ENCODE measurements around the gene PDIK1L. TPM values are rescaled to one million over a fixed set of nuclear protein-coding genes. Genes with fewer than 3 reads are reported as not detected.

PDIK1L gene
- polyA plus RNA-seq, 2 donors: 2.6 to 3.7 TPM

- 67 to 77% methylated on average over 3 of the region's 3 CpGs for WGBS, 2 donors
- Histone ChIP-seq H3K27me3 (ENCODE audit: control insufficient read depth in 1 of 2, insufficient read depth in 2 of 2, low read length in 2 of 2) (no peaks in the 10 kb centered on the region), H3K4me1 (ENCODE audit: control insufficient read depth in 2 of 2, insufficient read depth in 2 of 2, low read length in 1 of 2) (no peaks in the 10 kb centered on the region), H3K27ac (ENCODE audit: low read depth in 2 of 2, low read length in 1 of 2) (no peak overlapping the region), H3K9me3 (ENCODE audit: control insufficient read depth in 2 of 2, insufficient read depth in 1 of 2, low read depth in 1 of 2, low read length in 1 of 2) (no peaks in the 10 kb centered on the region), H3K4me3 (ENCODE audit: low read depth in 1 of 2, low read length in 2 of 2) (no peak overlapping the region), H3K36me3 (ENCODE audit: control insufficient read depth in 2 of 2, insufficient read depth in 2 of 2, low read length in 1 of 2) (no peaks in the 10 kb centered on the region)
Observed at GRCh38 chr1:26075421-26076144, 36.0 kb upstream of the PDIK1L start.

DNA sequence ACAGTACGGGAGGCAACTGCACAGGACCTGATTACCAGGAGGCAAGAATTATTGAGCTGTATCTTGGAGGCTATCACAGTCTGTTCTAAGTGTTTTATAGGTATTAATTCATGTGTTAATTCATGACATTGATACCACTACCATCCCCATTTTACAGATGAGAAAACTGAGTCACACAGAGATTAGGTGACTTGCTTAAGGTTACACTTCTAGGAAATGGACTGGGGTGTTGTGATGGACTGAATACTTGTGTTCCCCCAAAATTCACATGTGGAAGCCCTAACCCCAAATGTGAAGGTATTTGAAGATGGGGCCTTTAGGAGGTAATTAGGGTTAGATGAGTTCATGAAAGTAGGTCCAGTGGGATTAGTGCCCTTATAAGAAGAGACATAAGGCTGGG is 34.1 kb upstream of the PDIK1L start:
- Histone ChIP-seq H3K4me3 (ENCODE audit: low read depth in 1 of 2, low read length in 2 of 2) (no peak overlapping the region), H3K27ac (ENCODE audit: low read depth in 2 of 2, low read length in 1 of 2) (no peak overlapping the region), H3K9me3 (ENCODE audit: control insufficient read depth in 2 of 2, insufficient read depth in 1 of 2, low read depth in 1 of 2, low read length in 1 of 2) (no peaks in the 10 kb centered on the region), H3K4me1 (ENCODE audit: control insufficient read depth in 2 of 2, insufficient read depth in 2 of 2, low read length in 1 of 2) (no peaks in the 10 kb centered on the region), H3K36me3 (ENCODE audit: control insufficient read depth in 2 of 2, insufficient read depth in 2 of 2, low read length in 1 of 2) (no peaks in the 10 kb centered on the region), H3K27me3 (ENCODE audit: control insufficient read depth in 1 of 2, insufficient read depth in 2 of 2, low read length in 2 of 2) (no peaks in the 10 kb centered on the region)
- 100% methylated on average over 1 of the region's 1 CpG for WGBS, 2 donors

- H3K4me3 ChIP-seq (ENCODE audit: low read depth in 1 of 2, low read length in 2 of 2): no peak overlapping the region
- no peak overlapping the region for H3K27ac ChIP-seq (ENCODE audit: low read depth in 2 of 2, low read length in 1 of 2)
- H3K27me3 ChIP-seq (ENCODE audit: control insufficient read depth in 1 of 2, insufficient read depth in 2 of 2, low read length in 2 of 2): no peaks in the 10 kb centered on the region
- H3K4me1 ChIP-seq (ENCODE audit: control insufficient read depth in 2 of 2, insufficient read depth in 2 of 2, low read length in 1 of 2): no peaks in the 10 kb centered on the region
- H3K9me3 ChIP-seq (ENCODE audit: control insufficient read depth in 2 of 2, insufficient read depth in 1 of 2, low read depth in 1 of 2, low read length in 1 of 2): no peaks in the 10 kb centered on the region
- no peaks in the 10 kb centered on the region for H3K36me3 ChIP-seq (ENCODE audit: control insufficient read depth in 2 of 2, insufficient read depth in 2 of 2, low read length in 1 of 2)
- 55 to 60% methylated on average over 8 of the region's 8 CpGs for WGBS, 2 donors
Observed at GRCh38 chr1:26078286-26079177, 33.1 kb upstream of the PDIK1L start.

DNA sequence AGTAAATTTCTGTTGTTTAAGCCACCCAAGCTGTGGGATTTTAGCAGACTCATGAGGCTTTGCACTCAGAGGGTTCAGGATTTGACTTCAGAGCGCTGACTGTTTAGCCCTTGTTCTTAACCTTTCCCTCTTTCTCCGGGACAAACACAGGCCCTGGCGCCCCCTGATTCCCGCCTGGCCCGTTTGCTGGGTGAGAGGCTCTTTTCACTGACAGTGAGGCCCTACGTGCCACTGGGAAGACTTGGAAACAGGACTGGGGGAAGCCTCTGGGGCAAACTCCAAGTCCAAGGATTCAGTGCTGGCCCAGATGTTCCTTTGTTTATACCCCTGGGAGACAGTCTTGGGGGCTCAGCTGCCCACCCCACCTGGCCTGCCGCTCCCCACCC is 32.5 kb upstream of the PDIK1L start:
- Histone ChIP-seq H3K4me1 (ENCODE audit: control insufficient read depth in 2 of 2, insufficient read depth in 2 of 2, low read length in 1 of 2) (no peaks in the 10 kb centered on the region), H3K9me3 (ENCODE audit: control insufficient read depth in 2 of 2, insufficient read depth in 1 of 2, low read depth in 1 of 2, low read length in 1 of 2) (no peaks in the 10 kb centered on the region), H3K36me3 (ENCODE audit: control insufficient read depth in 2 of 2, insufficient read depth in 2 of 2, low read length in 1 of 2) (no peaks in the 10 kb centered on the region), H3K27ac (ENCODE audit: low read depth in 2 of 2, low read length in 1 of 2) (no peak overlapping the region), H3K4me3 (ENCODE audit: low read depth in 1 of 2, low read length in 2 of 2) (no peak overlapping the region), H3K27me3 (ENCODE audit: control insufficient read depth in 1 of 2, insufficient read depth in 2 of 2, low read length in 2 of 2) (no peaks in the 10 kb centered on the region)
- WGBS, 2 donors: 69 to 70% methylated on average over 7 of the region's 7 CpGs

DNA sequence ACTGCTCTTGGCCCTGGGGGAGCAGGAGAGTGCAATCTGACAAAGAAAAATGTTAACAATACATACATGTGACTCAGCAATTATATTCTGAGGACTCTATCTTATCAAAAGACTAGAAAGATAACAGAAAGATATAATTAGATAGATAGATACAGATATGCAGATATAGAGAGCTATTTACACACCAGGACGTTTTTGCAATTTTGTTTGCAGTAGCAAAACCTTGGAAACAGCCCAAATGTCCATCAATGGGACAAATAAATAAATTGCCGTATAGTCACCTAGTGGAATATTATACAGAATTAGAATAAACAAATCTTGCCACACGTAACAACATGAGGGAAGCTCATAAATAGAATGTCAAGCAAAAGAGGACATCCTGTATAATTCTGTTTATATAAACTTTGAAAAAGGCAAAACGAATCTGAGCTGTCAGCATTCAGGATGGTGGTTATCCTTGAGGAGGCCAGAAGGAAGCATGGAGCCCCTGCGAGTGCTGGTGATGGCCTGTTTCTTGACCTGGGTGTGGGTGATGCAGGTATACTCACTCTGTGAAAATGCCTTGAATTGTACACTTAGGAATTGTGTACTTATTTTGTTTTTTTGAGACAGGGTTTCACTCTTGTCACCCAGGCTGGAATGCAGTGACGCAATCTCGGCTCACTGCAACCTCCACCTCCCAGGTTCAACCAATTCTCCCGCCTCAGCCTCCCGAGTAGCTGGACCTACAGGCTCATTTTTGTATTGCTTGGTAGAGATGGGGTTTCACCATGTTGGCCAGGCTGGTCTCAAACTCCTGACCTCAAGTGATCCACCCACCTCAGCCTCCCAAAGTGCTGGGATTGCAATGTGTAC is 31.4 kb upstream of the PDIK1L start:
- Histone ChIP-seq H3K36me3 (ENCODE audit: control insufficient read depth in 2 of 2, insufficient read depth in 2 of 2, low read length in 1 of 2) (no peaks in the 10 kb centered on the region), H3K9me3 (ENCODE audit: control insufficient read depth in 2 of 2, insufficient read depth in 1 of 2, low read depth in 1 of 2, low read length in 1 of 2) (no peaks in the 10 kb centered on the region), H3K27me3 (ENCODE audit: control insufficient read depth in 1 of 2, insufficient read depth in 2 of 2, low read length in 2 of 2) (no peaks in the 10 kb centered on the region), H3K4me1 (ENCODE audit: control insufficient read depth in 2 of 2, insufficient read depth in 2 of 2, low read length in 1 of 2) (no peaks in the 10 kb centered on the region), H3K4me3 (ENCODE audit: low read depth in 1 of 2, low read length in 2 of 2) (no peak overlapping the region), H3K27ac (ENCODE audit: low read depth in 2 of 2, low read length in 1 of 2) (no peak overlapping the region)
- WGBS, 2 donors: 67 to 73% methylated on average over 9 of the region's 9 CpGs

- H3K4me1 ChIP-seq (ENCODE audit: control insufficient read depth in 2 of 2, insufficient read depth in 2 of 2, low read length in 1 of 2): no peaks in the 10 kb centered on the region
- H3K36me3 ChIP-seq (ENCODE audit: control insufficient read depth in 2 of 2, insufficient read depth in 2 of 2, low read length in 1 of 2): no peaks in the 10 kb centered on the region
- H3K4me3 ChIP-seq (ENCODE audit: low read depth in 1 of 2, low read length in 2 of 2): no peak overlapping the region
- H3K9me3 ChIP-seq (ENCODE audit: control insufficient read depth in 2 of 2, insufficient read depth in 1 of 2, low read depth in 1 of 2, low read length in 1 of 2): no peaks in the 10 kb centered on the region
- H3K27me3 ChIP-seq (ENCODE audit: control insufficient read depth in 1 of 2, insufficient read depth in 2 of 2, low read length in 2 of 2): no peaks in the 10 kb centered on the region
- no peak overlapping the region for H3K27ac ChIP-seq (ENCODE audit: low read depth in 2 of 2, low read length in 1 of 2)
- WGBS, 2 donors: 74 to 86% methylated on average over 8 of the region's 8 CpGs
Observed at GRCh38 chr1:26081267-26082019, 30.2 kb upstream of the PDIK1L start.

DNA sequence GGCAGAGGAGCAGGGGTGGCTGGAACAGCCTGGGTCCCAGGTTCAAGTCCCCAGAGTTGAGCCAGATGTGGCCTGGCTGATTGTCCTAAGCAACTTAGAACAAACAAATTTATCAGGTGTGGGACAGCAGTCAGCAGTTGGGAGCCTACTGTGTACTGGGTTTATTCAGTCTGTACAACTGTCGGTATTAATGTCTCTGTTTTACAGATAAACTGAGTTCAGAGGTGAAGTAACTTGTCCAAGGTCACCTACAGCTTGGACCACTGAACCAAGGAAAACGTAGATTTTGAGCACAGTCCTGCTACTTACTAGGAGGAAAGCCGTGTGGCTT is 29.6 kb upstream of the PDIK1L start:
- no peaks in the 10 kb centered on the region for H3K9me3 ChIP-seq (ENCODE audit: control insufficient read depth in 2 of 2, insufficient read depth in 1 of 2, low read depth in 1 of 2, low read length in 1 of 2)
- no peaks in the 10 kb centered on the region for H3K36me3 ChIP-seq (ENCODE audit: control insufficient read depth in 2 of 2, insufficient read depth in 2 of 2, low read length in 1 of 2)
- 67 to 82% methylated on average over 3 of the region's 3 CpGs for WGBS, 2 donors
- H3K27ac ChIP-seq (ENCODE audit: low read depth in 2 of 2, low read length in 1 of 2): no peak overlapping the region
- H3K27me3 ChIP-seq (ENCODE audit: control insufficient read depth in 1 of 2, insufficient read depth in 2 of 2, low read length in 2 of 2): no peaks in the 10 kb centered on the region
- no peaks in the 10 kb centered on the region for H3K4me1 ChIP-seq (ENCODE audit: control insufficient read depth in 2 of 2, insufficient read depth in 2 of 2, low read length in 1 of 2)
- no peak overlapping the region for H3K4me3 ChIP-seq (ENCODE audit: low read depth in 1 of 2, low read length in 2 of 2)

DNA sequence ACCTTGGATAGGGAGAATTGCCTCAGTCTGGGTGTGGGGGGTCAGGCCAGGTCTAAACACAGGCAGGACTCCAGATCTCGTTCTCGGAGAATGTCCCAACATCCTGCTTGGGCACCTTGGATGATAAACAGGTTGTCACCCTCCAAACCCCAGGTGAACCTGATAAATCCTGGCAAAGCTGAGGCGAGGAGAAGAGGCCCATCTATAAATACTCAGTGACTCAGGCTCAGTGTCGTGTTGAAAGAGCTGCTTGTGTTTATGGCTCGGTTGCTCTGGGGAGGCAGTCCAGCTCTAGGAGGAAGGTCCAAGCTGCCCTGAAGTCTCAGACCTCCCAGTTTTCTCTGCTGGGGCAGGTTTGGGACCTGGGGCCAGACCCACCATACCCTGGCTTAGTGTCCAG is 28.4 kb upstream of the PDIK1L start:
- no peaks in the 10 kb centered on the region for H3K9me3 ChIP-seq (ENCODE audit: control insufficient read depth in 2 of 2, insufficient read depth in 1 of 2, low read depth in 1 of 2, low read length in 1 of 2)
- WGBS, 2 donors: 46 to 64% methylated on average over 5 of the region's 5 CpGs
- H3K4me3 ChIP-seq (ENCODE audit: low read depth in 1 of 2, low read length in 2 of 2): no peak overlapping the region
- no peaks in the 10 kb centered on the region for H3K27me3 ChIP-seq (ENCODE audit: control insufficient read depth in 1 of 2, insufficient read depth in 2 of 2, low read length in 2 of 2)
- no peaks in the 10 kb centered on the region for H3K36me3 ChIP-seq (ENCODE audit: control insufficient read depth in 2 of 2, insufficient read depth in 2 of 2, low read length in 1 of 2)
- H3K27ac ChIP-seq (ENCODE audit: low read depth in 2 of 2, low read length in 1 of 2): no peak overlapping the region
- H3K4me1 ChIP-seq (ENCODE audit: control insufficient read depth in 2 of 2, insufficient read depth in 2 of 2, low read length in 1 of 2): no peaks in the 10 kb centered on the region

DNA sequence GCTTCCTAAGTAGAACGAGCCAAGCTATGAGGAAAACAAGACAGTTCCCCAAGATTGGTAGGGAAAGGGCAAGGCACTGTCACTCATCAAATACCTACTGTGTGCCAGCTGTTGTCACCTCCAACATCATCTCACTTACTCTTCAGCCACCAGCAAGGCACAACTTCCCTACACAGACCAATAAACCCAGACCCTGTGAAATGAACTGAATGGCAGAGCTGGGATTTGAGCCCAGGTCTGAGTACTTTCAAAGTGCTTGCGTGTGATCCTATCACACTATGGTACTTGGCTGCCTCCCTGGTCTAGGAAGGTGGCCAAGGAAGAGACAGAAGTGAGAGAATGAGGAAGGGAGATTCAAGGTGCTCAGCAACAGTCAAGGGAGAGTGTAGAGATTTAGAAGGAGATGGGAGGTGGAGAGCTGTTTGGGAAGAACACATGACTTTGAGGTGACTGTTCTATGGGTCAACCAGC is 27.5 kb upstream of the PDIK1L start:
- no peak overlapping the region for H3K4me3 ChIP-seq (ENCODE audit: low read depth in 1 of 2, low read length in 2 of 2)
- H3K36me3 ChIP-seq (ENCODE audit: control insufficient read depth in 2 of 2, insufficient read depth in 2 of 2, low read length in 1 of 2): no peaks in the 10 kb centered on the region
- no peaks in the 10 kb centered on the region for H3K9me3 ChIP-seq (ENCODE audit: control insufficient read depth in 2 of 2, insufficient read depth in 1 of 2, low read depth in 1 of 2, low read length in 1 of 2)
- no peaks in the 10 kb centered on the region for H3K27me3 ChIP-seq (ENCODE audit: control insufficient read depth in 1 of 2, insufficient read depth in 2 of 2, low read length in 2 of 2)
- H3K4me1 ChIP-seq (ENCODE audit: control insufficient read depth in 2 of 2, insufficient read depth in 2 of 2, low read length in 1 of 2): no peaks in the 10 kb centered on the region
- no peak overlapping the region for H3K27ac ChIP-seq (ENCODE audit: low read depth in 2 of 2, low read length in 1 of 2)
- 54 to 62% methylated on average over 2 of the region's 2 CpGs for WGBS, 2 donors

All from esophagus (tissue), 2 donors.